Glutamatergic neuron (in vitro differentiated cells): ENCODE results near the gene HDDC3. TPM values are rescaled to one million over a fixed set of nuclear protein-coding genes. Genes with fewer than 3 reads are reported as not detected.

Experiments
- DNase-seq: peaks from one replicate; pipeline ENCODE4 v3.0.0; 2022
- H3K27ac Mint-ChIP-seq: one replicate; pipeline ENCODE4 v1.8.0; 2020; ENCODE audit warnings: mild to moderate bottlenecking, mixed read lengths, inconsistent platforms; ENCODE audit not compliant: unreplicated experiment
- H3K27me3 Mint-ChIP-seq: one replicate; pipeline ENCODE4 v1.8.0; 2020; ENCODE audit warnings: mild to moderate bottlenecking, moderate library complexity, mixed read lengths, inconsistent platforms; ENCODE audit not compliant: unreplicated experiment
- H3K36me3 Mint-ChIP-seq: one replicate; pipeline ENCODE4 v1.8.0; 2020; ENCODE audit warnings: mild to moderate bottlenecking, mixed read lengths, inconsistent platforms; ENCODE audit not compliant: unreplicated experiment
- H3K4me1 Mint-ChIP-seq: one replicate; pipeline ENCODE4 v1.8.0; 2020; ENCODE audit warnings: mild to moderate bottlenecking, low read depth, mixed read lengths, inconsistent platforms; ENCODE audit not compliant: unreplicated experiment
- H3K4me3 Mint-ChIP-seq: one replicate; pipeline ENCODE4 v1.8.0; 2020; ENCODE audit warnings: mild to moderate bottlenecking, mixed read lengths, inconsistent platforms; ENCODE audit not compliant: unreplicated experiment
- H3K9me3 Mint-ChIP-seq: one replicate; pipeline ENCODE4 v1.8.0; 2020; ENCODE audit warnings: mild to moderate bottlenecking, moderate library complexity, mixed read lengths, inconsistent platforms; ENCODE audit not compliant: unreplicated experiment
- total RNA-seq: library from RNA; stranded (reverse); fragmentation: NEBNext Ultra II Directional; extraction: Animal tissue kit (Norgen Biotek cat#: 25700); gene quantifications from one replicate; pipeline ENCODE4 v1.2.1, GENCODE V29; 2021; ENCODE audit not compliant: unreplicated experiment
- TF ChIP-seq, protein P1 (sequence below): fragments of 200-600 bp; sonication (generic); IDR thresholded peaks from one replicate; pipeline ENCODE4 v1.5.0; 2021; ENCODE audit not compliant: partially characterized antibody, unreplicated experiment

HDDC3 gene
- total RNA-seq, 1 donor from 2014 or later = 10.7 TPM

- TF ChIP-seq, protein P1, sequence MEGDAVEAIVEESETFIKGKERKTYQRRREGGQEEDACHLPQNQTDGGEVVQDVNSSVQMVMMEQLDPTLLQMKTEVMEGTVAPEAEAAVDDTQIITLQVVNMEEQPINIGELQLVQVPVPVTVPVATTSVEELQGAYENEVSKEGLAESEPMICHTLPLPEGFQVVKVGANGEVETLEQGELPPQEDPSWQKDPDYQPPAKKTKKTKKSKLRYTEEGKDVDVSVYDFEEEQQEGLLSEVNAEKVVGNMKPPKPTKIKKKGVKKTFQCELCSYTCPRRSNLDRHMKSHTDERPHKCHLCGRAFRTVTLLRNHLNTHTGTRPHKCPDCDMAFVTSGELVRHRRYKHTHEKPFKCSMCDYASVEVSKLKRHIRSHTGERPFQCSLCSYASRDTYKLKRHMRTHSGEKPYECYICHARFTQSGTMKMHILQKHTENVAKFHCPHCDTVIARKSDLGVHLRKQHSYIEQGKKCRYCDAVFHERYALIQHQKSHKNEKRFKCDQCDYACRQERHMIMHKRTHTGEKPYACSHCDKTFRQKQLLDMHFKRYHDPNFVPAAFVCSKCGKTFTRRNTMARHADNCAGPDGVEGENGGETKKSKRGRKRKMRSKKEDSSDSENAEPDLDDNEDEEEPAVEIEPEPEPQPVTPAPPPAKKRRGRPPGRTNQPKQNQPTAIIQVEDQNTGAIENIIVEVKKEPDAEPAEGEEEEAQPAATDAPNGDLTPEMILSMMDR = no peak
- Mint-ChIP-seq H3K27ac (no peak overlapping the region), H3K27me3 (no peaks in the 10 kb centered on the region), H3K9me3 (peaks cover 3% of the 10 kb centered on the region), H3K36me3 (no peaks in the 10 kb centered on the region), H3K4me3 (no peak overlapping the region), H3K4me1 (no peaks in the 10 kb centered on the region)
- no peak for DNase-seq
Observed at GRCh38 chr15:90972133-90972532, 39.8 kb upstream of the HDDC3 start.

- H3K9me3 Mint-ChIP-seq = peaks cover 2% of the 10 kb centered on the region
- no peaks in the 10 kb centered on the region for H3K36me3 Mint-ChIP-seq
- no peak overlapping the region for H3K4me3 Mint-ChIP-seq
- no peak for DNase-seq
- no peaks in the 10 kb centered on the region for H3K27me3 Mint-ChIP-seq
- H3K27ac Mint-ChIP-seq = no peak overlapping the region
- no peaks in the 10 kb centered on the region for H3K4me1 Mint-ChIP-seq
- TF ChIP-seq, protein P1 = no peak
Observed at GRCh38 chr15:90970274-90970673, 37.9 kb upstream of the HDDC3 start.

GRCh38 chr15:90968434-90968833 lies 36.1 kb upstream of the HDDC3 start:
- Mint-ChIP-seq H3K36me3 (no peaks in the 10 kb centered on the region), H3K27me3 (no peaks in the 10 kb centered on the region), H3K27ac (no peak overlapping the region), H3K4me3 (no peak overlapping the region), H3K9me3 (no peaks in the 10 kb centered on the region), H3K4me1 (no peaks in the 10 kb centered on the region)
- TF ChIP-seq, protein P1 = no peak
- DNase-seq = no peak

DNA sequence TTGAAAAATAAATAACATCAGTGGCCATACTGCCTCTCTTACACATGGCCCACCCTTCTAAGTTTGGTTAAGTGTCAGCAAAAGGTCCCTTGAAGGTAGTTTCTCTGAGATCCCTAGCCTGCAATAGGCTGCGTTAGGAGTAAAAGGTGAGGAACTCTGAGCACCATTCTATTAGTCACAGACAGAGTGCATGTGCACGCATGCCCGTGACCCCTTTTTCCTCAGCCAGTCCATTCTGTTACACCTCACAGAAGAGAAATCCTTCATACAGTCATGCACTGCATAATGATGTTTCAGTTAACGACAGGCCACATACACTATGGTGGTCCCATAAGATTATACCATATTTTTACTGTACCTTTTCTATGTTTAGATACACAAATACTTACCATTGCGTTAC lies 34.9 kb upstream of the HDDC3 start:
- H3K27me3 Mint-ChIP-seq = no peaks in the 10 kb centered on the region
- no peaks in the 10 kb centered on the region for H3K36me3 Mint-ChIP-seq
- H3K4me1 Mint-ChIP-seq = no peaks in the 10 kb centered on the region
- H3K9me3 Mint-ChIP-seq = no peaks in the 10 kb centered on the region
- TF ChIP-seq, protein P1 = no peak
- H3K27ac Mint-ChIP-seq = no peak overlapping the region
- DNase-seq = no peak
- H3K4me3 Mint-ChIP-seq = no peak overlapping the region

DNA sequence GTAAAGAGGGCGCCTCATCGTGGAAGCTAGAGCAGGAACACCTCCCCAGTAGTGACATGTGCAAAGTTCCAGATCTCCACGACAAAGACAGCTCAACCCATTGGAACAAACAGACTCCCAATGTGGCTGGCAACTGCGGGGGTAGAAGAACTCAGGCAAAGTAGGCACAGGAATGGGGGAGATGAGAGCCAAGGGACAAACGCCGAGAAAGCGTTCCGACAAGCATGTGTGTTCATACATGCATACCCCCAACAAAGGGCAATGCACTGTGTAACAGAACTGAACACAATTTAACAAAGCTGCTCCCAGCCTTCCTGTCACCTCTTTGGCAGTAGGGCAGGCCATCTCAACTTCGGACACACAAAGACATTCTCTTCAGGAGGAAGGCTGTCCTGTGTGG lies 33.9 kb upstream of the HDDC3 start:
- H3K27me3 Mint-ChIP-seq = no peaks in the 10 kb centered on the region
- no peak overlapping the region for H3K27ac Mint-ChIP-seq
- H3K4me1 Mint-ChIP-seq = no peaks in the 10 kb centered on the region
- H3K36me3 Mint-ChIP-seq = no peaks in the 10 kb centered on the region
- H3K9me3 Mint-ChIP-seq = no peaks in the 10 kb centered on the region
- TF ChIP-seq, protein P1 = no peak
- no peak overlapping the region for H3K4me3 Mint-ChIP-seq
- no peak for DNase-seq
